Renal cortex interstitium (tissue), 11 donors: ENCODE measurements around the gene C1QTNF5. TPM values are rescaled to one million over a fixed set of nuclear protein-coding genes. Genes with fewer than 3 reads are reported as not detected.

ENCODE experiments used
- DNase-seq, 11 donors: peaks; one replicate each; pipeline ENCODE4 v3.0.0-alpha.2; 2013; ENCODE audit warnings: low read depth in 9 of 11, low spot score in 4 of 11; ENCODE audit errors: extremely low read depth in 1 of 11
- polyA plus RNA-seq, 3 donors: library from polyadenylated mRNA; unstranded; fragments of 120-200 nt; gene quantifications; one replicate each; pipeline ENCODE4 v1.2.1, GENCODE V29; 2013; ENCODE audit not compliant: insufficient read length in 3 of 3

C1QTNF5 gene
- polyA plus RNA-seq, 3 donors, result 18.1 to 30.5 (median 23.7) TPM

DNA sequence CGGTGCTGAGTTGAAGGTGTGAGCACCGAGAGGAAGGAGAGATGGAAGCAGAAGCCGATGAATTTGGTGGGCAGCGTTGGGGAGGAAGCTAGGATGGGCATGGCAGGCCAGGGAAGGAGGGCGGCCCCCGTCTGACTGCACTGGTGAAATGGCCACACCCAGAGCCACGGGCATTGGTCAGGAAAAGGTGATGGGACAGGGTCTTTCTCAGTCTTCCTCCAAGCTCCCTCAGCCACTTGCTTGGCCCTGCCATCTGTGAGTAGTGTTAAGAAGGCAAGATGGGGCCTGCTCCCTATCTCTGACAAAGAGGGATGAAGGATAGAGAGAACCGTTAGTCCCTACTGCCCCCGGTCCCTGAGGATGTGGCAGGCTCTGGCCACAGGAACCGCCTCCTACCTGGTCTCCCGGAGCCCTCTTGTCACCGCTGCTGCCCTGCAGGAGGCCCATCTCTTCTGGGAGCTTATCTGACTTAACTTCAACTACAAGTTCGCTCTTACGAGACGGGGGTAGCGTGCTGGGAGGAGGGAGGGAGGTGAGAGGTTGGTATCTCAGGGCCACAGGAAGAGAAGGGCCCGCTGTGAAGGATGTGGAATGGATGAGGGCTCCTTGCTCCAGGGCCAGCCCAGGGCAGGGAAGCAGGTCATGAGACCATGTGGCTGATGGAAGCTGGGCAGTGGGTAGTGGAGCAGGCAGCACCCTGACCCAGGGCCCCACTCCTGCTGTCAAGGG is 30.6 kb downstream of the C1QTNF5 start:
- DNase-seq, result no peak

DNA sequence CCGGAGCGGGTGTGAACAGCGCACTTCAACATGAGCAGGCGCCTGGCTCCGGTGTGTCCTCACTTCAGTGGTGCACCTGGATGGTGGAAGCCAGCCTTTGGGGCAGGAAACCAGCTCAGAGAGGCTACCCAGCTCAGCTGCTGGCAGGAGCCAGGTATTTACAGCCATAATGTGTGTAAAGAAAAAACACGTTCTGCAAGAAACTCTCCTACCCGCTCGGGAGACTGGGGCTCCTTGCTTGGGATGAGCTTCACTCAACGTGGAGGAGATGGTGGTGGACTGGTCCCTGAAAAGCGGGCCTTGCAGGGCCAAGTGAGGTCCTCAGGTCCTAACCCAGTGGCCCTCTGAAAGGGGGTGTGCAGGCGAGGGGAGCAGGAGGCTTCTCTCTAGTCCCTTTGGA is 31.3 kb downstream of the C1QTNF5 start:
- no peak for DNase-seq

DNA sequence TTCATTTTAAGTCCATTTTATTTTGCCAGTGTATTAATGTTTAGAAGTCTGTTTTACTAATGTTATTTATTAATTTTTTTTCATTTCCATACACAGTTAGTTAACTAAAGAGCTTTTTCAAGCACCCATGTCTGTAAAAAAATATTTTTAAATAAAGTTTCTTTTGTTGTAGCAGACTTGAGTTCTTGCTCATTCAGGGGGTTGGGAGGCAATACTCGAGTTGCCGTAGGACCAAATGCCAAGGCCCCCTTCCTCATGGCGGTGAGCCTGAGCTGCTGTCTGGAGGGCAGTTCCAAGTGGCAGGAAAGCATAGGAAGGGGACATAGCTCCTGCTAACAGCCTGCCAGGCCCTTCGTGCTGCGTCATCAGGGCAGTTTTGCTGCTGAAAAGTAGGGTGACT is 32.7 kb downstream of the C1QTNF5 start:
- no peak for DNase-seq

DNA sequence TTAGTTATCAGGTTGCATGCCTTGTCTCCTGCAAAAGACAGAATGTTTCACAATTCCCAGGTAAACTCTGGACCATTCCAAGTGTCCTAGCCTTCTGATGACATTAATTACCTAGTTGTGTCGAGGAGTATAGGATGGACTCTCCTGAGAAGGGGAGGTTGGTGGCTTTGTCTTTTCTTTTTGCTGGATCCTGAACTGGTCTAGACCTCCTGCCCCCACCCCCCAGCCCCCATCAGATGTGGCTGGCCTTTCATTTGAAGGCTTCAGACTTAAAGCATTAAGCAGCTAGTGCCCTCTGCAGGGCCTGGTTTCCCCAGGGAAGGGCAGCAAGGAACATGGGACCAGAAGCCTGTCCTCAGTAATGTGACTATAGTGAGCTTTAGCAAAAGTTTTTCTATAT is 33.5 kb downstream of the C1QTNF5 start:
- DNase-seq, result no peak

DNA sequence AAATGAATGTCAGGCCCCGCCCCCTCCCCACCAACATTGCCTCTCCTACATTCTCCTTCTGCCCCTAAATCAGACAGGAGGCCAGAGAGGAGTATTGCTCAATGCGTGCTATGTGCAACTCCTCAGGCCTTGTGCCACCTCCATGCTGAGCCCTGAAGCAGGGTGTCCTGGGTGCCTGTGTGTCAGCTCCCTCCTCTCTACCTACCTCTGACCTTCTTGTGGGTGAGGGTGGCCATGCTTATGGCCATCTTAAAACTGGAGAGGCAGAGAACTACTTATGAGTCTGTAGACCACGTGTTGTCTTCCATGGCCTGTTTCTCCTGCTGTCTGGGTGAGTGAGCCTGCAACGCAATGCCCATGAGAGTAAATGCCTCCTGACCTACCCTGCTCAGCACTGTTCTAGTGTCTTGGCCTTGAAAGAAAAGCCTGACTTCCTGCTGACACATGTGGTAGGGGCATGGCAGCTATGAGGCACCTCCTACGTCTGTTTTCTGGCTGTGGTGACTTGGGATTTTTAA is 34.3 kb downstream of the C1QTNF5 start:
- DNase-seq, result no peak

DNA sequence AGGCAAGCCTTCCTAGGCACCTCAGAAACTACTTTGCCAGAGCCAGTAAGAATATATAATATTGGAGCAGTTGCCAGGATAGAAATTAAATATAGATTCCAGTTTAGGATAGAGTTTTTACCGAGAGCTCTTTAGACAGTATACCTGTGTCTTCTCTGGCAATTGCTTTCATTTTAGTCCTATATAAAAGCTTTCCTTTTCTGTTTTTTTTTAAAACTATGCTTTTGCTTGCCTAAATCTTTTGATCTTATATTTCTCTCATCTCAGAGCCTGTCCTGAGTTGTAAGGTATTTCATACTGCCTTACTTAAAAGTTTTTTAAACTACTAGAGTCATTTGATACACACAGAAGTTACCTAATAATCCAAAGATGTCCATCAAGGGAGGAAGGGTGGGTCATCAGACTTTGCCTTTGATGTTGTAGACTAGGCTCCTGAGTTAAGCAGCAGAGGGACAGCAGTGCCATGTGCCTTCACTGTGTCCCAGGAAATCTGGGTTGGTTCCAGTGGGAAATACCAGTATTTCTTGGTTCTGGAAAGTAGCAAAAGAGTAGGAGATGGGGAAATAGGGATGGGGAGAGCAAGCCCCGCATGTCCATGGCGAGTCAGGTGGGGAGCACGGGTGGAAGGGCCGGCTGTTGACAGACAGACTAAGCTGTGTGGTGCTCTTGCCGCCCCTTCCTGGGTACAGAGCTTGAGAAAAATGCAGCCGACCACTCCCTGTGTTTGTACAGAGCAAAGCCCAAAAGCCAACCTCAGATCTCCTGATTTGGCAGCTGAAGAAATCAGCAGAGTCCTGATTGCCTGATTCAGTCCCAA is 34.9 kb downstream of the C1QTNF5 start:
- DNase-seq, result no peak

DNA sequence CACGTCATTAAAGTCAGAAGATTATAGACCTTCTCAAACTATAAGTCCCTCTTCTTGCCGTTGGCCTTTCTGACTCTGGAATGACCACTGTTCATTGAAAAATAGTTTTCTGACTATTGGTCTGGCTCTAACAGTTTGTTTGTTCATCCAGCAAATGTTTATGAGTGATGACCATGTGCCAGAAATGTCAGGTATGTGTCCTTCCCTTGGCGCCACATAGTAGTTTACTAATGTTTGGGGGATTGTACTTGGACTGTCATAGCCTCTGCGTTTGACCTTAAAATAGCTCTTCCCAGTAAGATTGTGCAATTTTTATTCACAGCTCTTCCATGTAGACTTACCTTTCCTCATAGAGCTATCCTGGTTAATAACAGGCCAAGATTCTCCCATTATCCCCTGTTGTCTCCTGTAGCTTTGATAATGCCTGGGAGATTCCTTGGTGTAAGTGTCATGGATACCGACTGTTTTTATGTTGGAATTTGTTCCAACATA is 37.4 kb downstream of the C1QTNF5 start:
- DNase-seq, result no peak

DNA sequence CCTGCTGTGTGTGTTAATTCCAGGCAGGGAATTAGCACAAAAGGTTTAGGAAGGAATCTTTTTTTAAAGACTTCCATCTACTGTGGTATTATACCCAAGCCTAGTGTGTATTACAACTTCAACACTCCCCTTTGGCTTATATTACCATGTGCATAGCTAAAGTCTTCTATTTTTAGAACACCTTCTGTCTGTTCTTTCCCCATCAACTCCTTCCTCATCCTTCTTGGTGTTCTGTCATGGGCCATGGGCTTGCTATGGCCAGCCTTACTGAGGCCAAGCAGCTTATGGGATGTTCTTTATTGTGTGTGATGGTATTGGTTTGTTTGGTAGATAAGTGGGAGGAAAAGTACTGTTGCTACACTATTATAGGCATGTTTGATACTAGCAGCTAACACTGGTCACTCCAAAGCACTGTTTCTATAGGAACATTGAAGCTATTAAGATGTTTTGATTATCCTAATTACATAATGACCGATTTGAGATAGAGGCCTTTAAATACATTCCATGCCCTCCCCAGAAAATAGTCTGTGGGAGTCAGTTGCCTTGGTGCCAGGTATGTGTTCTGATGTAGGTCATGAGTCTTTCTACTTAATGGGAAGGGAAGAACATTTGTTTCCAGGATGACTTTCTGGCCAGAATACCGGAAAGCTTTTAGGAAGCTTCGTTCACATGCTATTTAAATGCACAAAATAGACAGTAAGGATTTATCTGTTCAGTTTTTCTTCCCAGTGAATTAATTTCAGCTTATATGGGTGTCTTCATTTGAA is 40.3 kb downstream of the C1QTNF5 start:
- DNase-seq, result no peak

DNA sequence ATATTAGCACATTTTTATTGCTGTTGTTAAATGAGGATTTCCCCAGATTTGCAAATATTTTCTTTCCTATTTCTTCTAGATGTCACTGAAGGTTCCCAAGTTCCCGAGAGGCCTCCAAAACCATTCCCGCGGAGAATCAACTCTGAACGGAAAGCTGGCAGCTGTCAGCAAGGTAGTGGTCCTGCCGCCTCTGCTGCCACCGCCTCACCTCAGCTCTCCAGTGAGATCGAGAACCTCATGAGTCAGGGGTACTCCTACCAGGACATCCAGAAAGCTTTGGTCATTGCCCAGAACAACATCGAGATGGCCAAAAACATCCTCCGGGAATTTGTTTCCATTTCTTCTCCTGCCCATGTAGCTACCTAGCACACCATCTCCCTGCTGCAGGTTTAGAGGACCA is 41.3 kb downstream of the C1QTNF5 start:
- no peak for DNase-seq

DNA sequence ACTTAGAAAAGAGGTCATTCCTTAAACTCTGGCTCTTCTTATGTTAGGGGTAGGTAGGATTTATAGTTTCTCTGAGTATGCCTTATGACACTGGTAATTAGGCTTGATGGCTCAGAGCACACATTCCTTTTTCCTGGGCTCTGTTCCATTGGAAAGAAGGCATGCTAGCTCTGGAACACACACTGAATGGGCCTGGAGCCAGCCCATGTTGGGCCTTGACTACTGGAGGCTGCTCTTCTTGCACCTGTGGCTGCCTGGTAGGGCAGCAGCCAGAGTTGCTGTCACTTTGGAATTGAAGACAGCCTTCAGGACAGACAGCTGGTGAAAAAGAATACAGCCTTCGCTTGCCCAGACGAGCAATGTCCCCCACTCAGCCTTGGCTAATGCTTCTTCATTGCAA is 42.0 kb downstream of the C1QTNF5 start:
- DNase-seq, result no peak

DNA sequence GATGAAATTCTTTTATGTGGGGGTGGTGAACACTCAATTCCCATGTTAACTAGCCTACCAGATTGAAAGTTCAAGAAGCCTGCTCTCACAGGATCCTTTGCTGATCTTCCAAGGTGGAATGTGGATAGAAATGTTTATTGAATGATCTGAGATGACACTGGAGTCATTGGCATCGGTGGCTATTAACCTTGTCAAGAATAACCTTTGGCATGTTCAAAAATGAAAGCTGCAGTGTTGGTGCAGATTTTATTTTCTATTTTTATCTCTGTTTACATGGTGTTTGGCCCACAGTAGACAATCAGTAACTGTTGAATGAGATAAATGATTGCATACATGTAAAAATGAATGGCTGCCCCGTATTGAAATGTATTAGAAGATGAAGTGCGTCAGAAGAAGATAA is 42.7 kb downstream of the C1QTNF5 start:
- no peak for DNase-seq

DNA sequence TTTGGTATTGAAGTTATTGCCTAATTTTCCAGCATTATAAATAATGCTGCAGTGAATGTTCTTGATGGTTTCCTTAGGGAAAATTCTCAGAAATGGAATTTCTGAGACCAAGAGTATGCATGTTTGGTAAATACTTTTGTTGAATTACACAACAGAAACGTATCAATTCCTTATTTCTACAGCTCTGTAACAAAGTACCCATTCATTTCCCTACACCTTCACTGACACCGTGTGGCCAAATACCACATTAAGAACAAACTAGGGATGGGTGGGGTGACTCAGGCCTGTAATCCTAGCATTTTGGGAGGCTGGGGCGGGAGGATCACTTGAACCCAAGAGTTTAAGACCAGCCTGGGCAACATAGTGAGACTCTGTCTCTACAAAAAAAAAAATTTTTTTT is 45.5 kb downstream of the C1QTNF5 start:
- DNase-seq, result no peak

DNA sequence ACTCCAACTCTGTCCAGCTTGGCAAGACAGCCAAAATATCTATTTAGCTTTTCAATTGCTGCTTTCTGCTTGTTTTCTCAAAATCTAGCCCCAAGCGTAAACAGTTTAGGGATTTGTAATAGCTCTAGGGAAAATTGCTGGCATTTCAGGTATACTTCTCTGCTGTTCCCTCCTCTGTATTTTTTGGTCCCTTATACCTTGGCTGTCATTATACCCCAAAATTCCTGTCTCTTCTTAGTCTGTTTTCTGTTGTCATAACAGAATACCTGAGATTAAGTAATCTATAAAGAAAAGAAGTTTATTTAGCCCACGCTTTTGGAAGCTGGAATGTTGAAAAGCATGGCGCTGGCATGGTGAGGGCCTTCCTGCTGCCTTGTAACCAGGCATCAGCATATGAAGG is 47.2 kb downstream of the C1QTNF5 start:
- DNase-seq, result no peak

DNA sequence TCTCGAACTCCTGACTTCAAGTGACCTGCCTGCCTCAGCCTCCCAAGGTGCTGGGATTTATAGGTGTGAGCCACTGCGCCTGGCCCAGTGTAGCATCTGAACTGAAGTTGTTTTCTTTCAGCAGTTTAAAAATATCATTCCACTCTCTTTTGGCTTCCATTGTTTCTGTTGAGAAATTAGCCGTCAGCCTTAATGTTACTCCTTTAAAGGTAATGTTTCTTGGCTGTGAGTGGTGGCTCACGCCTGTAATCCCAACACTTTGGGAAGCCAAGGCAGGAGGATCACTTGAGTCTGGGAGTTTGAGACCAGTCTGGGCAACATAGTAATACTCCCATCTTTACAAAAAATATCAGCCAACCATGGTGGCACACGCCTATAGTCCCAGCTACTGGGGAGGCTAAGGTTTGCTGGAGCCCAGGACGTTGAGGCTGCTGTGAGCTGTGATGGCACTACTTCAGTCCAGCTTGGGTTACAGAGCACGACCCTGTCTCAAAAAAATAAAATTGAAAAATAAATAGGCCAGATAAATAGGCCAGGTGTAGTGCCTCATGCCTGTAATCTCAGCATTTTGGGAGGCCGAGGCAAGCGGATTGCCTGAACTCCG is 49.7 kb downstream of the C1QTNF5 start:
- no peak for DNase-seq

Other genes with a start within 250 kb of the C1QTNF5 start
- gene DPAGT1, start 239.0 kb downstream of the C1QTNF5 start, polyA plus RNA-seq, result 10 to 100 TPM; 58.1 to 59.4 (median 58.1) TPM
- 10 to 100 TPM in 2 of 3 donors, 1 to 10 TPM in 1; 8.7 to 11.0 (median 10.8) TPM for gene C2CD2L, start 233.5 kb downstream of the C1QTNF5 start, polyA plus RNA-seq
- gene HINFP, start 219.3 kb downstream of the C1QTNF5 start, polyA plus RNA-seq, result 10 to 100 TPM; 28.2 to 42.9 (median 29.1) TPM
- 1 to 10 TPM in 2 of 3 donors, under 1 TPM in 1; 0.72 to 1.2 (median 1.1) TPM for gene ABCG4, start 191.8 kb downstream of the C1QTNF5 start, polyA plus RNA-seq
- 10 to 100 TPM in 2 of 3 donors, 1 to 10 TPM in 1; 8.9 to 15.1 (median 12.0) TPM for gene NLRX1, start 172.2 kb downstream of the C1QTNF5 start, polyA plus RNA-seq
- 10 to 100 TPM; 14.6 to 20.6 (median 17.1) TPM for gene NHERF4, start 155.4 kb downstream of the C1QTNF5 start, polyA plus RNA-seq
- 10 to 100 TPM; 16.6 to 23.2 (median 20.3) TPM for gene CBL, start 134.5 kb downstream of the C1QTNF5 start, polyA plus RNA-seq
- 10 to 100 TPM; 49.2 to 62.0 (median 55.5) TPM for gene MCAM, start 23.8 kb downstream of the C1QTNF5 start, polyA plus RNA-seq
- 10 to 100 TPM; 29.3 to 35.8 (median 33.3) TPM for gene RNF26, start 6.4 kb downstream of the C1QTNF5 start, polyA plus RNA-seq
- not detected for gene MFRP, start 5.8 kb upstream of the C1QTNF5 start, polyA plus RNA-seq
- gene USP2, start 40.8 kb upstream of the C1QTNF5 start, polyA plus RNA-seq, result 10 to 100 TPM in 2 of 3 donors, 1 to 10 TPM in 1; 9.3 to 14.2 (median 11.1) TPM
- 10 to 100 TPM; 70.0 to 86.0 (median 75.2) TPM for gene THY1, start 82.3 kb upstream of the C1QTNF5 start, polyA plus RNA-seq